Smooth muscle cell (in vitro differentiated cells): ENCODE measurements around the gene CHAD. TPM values are rescaled to one million over a fixed set of nuclear protein-coding genes. Genes with fewer than 3 reads are reported as not detected.

Experiments
- DNase-seq: peaks from one replicate; lab custom pipeline; 2025; ENCODE audit not compliant: unreplicated experiment; lab: John Stamatoyannopoulos, UW
- H2AFZ ChIP-seq: fragments of 200-600 bp; sonication (generic); 2 replicates; pipeline ENCODE4 v1.6.0; 2016; ENCODE audit warnings: antibody characterized with exemption, low read depth, mild to moderate bottlenecking
- H3F3A ChIP-seq: fragments of 200-600 bp; sonication (generic); 2 replicates; pipeline ENCODE4 v1.6.0; 2017; ENCODE audit warnings: antibody characterized with exemption, low read depth
- H3K27ac ChIP-seq: fragments of 200-600 bp; sonication (generic); 2 replicates; pipeline ENCODE4 v1.5.1; 2016; ENCODE audit warnings: low read depth, mild to moderate bottlenecking
- H3K27me3 ChIP-seq: fragments of 200-600 bp; sonication (generic); 2 replicates; pipeline ENCODE4 v1.6.1; 2016; ENCODE audit warnings: low read depth, mild to moderate bottlenecking
- H3K36me3 ChIP-seq: fragments of 200-600 bp; sonication (generic); 2 replicates; pipeline ENCODE4 v1.5.1; 2016; ENCODE audit warnings: low read depth
- H3K4me1 ChIP-seq: fragments of 200-600 bp; sonication (generic); 2 replicates; pipeline ENCODE4 v1.5.1; 2016; ENCODE audit warnings: low read depth
- H3K4me2 ChIP-seq: fragments of 200-600 bp; sonication (generic); 2 replicates; pipeline ENCODE4 v1.6.0; 2016; ENCODE audit warnings: mild to moderate bottlenecking
- H3K4me3 ChIP-seq: fragments of 200-600 bp; sonication (generic); 2 replicates; pipeline ENCODE4 v1.5.1; 2016; ENCODE audit warnings: mild to moderate bottlenecking
- H3K79me2 ChIP-seq: fragments of 200-600 bp; sonication (generic); 2 replicates; pipeline ENCODE4 v1.6.0; 2016; ENCODE audit warnings: low read depth, mild to moderate bottlenecking
- H3K9ac ChIP-seq: fragments of 200-600 bp; sonication (generic); 2 replicates; pipeline ENCODE4 v1.6.0; 2016; ENCODE audit warnings: low read depth
- H3K9me3 ChIP-seq: fragments of 200-600 bp; sonication (generic); replicated peaks from 2 replicates; pipeline ENCODE4 v1.5.1; 2016; ENCODE audit warnings: low read depth
- H4K20me1 ChIP-seq: fragments of 200-600 bp; sonication (generic); 2 replicates; pipeline ENCODE4 v1.6.0; 2016; ENCODE audit warnings: low read depth
- CTCF ChIP-seq: fragments of 200-600 bp; sonication (generic); IDR thresholded peaks from 2 replicates; pipeline ENCODE4 v1.5.1; 2017; ENCODE audit warnings: borderline replicate concordance, mild to moderate bottlenecking, antibody characterized with exemption; ENCODE audit not compliant: insufficient read depth, poor library complexity, severe bottlenecking
- WGBS: methylation state at CpG from one replicate; pipeline ENCODE4 v1.1.7; 2016; ENCODE audit warnings: low lambda C conversion rate; 5-methylcytosine and 5-hydroxymethylcytosine counted together
- polyA plus RNA-seq: library from polyadenylated mRNA; unstranded; fragments of >200 nt; fragmentation: Nextera tagmentation; extraction: Ambion mirVana; gene quantifications from 2 replicates; pipeline ENCODE4 v1.2.1, GENCODE V29; 2016
- total RNA-seq: library from RNA; depleted of rRNA; stranded (reverse); fragments of >200 nt; gene quantifications from 2 replicates; pipeline ENCODE4 v1.2.3, GENCODE V29; 2014

The CHAD gene
- total and polyA plus RNA-seq, 2 experiments from 2014 or later, result 0.43 TPM; not detected in 1

DNA sequence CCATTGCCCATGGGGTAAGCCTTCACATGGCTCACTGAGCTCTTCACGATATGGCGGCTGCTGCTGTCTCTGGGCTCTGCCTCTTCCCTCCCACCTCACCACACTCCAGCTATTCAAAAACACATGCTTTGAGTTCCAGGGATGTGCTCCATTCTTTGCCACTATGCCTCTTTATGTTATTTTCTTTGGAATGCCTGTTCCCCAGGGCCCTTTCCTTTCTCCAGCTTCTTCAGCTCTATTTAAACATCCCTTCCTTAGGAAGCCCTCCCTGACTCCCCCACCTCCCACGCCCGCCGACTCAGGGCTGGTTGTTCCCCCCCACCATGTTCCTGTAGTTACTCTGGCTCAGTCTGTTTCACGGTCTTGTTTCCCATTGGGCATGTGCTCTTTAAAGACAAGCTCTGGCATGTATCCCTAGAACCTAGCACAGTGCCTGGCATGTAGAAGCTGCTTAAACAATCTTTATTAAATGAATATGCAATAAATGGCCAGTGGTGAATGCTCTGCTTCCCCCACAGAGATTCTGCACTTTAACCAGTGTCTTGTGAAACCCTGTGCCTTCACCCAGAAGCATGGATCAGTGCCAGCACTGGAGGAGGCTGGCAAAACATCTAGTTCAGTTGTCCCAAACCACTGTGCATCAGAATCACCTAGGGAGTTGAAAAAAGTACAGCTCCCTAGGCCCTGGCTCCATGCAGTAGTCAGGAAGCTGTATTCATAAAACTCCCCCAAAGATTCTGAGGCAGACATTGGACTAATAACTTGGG, 46.4 kb upstream of the CHAD start:
- Histone ChIP-seq H3K9ac (no peak overlapping the region), H2AFZ (no peak overlapping the region), H3K4me1 (peaks cover 6% of the 10 kb centered on the region), H4K20me1 (no peaks in the 10 kb centered on the region), H3K27ac (no peak overlapping the region), H3K27me3 (no peaks in the 10 kb centered on the region), H3K4me2 (no peak overlapping the region), H3K9me3 (no peaks in the 10 kb centered on the region), H3K36me3 (no peaks in the 10 kb centered on the region), H3K79me2 (no peaks in the 10 kb centered on the region), H3F3A (no peaks in the 10 kb centered on the region), H3K4me3 (no peak overlapping the region)
- WGBS, result 75% methylated on average over 6 of the region's 6 CpGs
- no peak for DNase-seq
- TF ChIP-seq CTCF, result no peak

DNA sequence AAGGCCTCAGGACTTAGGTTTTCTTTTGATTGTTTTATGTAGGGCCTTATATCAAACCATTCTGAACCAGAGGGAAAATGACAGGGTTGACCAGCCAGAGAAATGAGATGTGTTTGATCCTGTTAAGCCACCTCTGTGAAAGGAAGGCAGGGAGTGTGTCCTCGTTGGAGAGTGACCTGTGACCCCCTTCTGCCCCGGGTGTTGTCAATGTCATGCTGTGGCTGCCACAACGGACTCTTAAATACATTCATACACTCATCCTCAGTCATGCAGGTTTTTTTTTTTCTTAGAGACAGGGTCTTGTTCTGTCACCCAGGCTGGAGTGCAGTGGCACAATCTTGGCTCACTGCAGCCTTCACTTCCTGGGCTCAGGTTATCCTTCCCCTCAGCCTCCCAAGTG, 45.7 kb upstream of the CHAD start:
- 81% methylated on average over 3 of the region's 3 CpGs for WGBS
- no peaks in the 10 kb centered on the region for H3K79me2 ChIP-seq
- H3K9me3 ChIP-seq, result no peaks in the 10 kb centered on the region
- no peaks in the 10 kb centered on the region for H3K27me3 ChIP-seq
- no peak overlapping the region for H3K4me2 ChIP-seq
- H3K4me3 ChIP-seq, result no peak overlapping the region
- no peaks in the 10 kb centered on the region for H3K36me3 ChIP-seq
- no peak overlapping the region for H3K27ac ChIP-seq
- H3K9ac ChIP-seq, result no peak overlapping the region
- peaks cover 6% of the 10 kb centered on the region for H3K4me1 ChIP-seq
- no peak for TF ChIP-seq CTCF
- no peak for DNase-seq
- H4K20me1 ChIP-seq, result no peaks in the 10 kb centered on the region
- H2AFZ ChIP-seq, result no peak overlapping the region
- peaks cover 6% of the 10 kb centered on the region for H3F3A ChIP-seq

GRCh38 chr17:50513495-50513894, 44.8 kb upstream of the CHAD start:
- Histone ChIP-seq H3K9me3 (no peaks in the 10 kb centered on the region), H3K36me3 (no peaks in the 10 kb centered on the region), H2AFZ (no peak overlapping the region), H3K4me3 (no peak overlapping the region), H3K4me1 (peaks cover 14% of the 10 kb centered on the region), H3K27me3 (no peaks in the 10 kb centered on the region), H3K9ac (no peak overlapping the region), H3F3A (peaks cover 13% of the 10 kb centered on the region), H3K27ac (no peak overlapping the region), H4K20me1 (no peaks in the 10 kb centered on the region), H3K4me2 (no peak overlapping the region), H3K79me2 (no peaks in the 10 kb centered on the region)
- no peak for DNase-seq
- 91% methylated on average over 4 of the region's 4 CpGs for WGBS
- TF ChIP-seq CTCF, result no peak

- peaks cover 13% of the 10 kb centered on the region for H3F3A ChIP-seq
- no peak for DNase-seq
- H3K4me2 ChIP-seq, result peak overlapping the region; percentile 23
- H3K27me3 ChIP-seq, result no peaks in the 10 kb centered on the region
- no peaks in the 10 kb centered on the region for H3K36me3 ChIP-seq
- H3K4me1 ChIP-seq, result peaks cover 20% of the 10 kb centered on the region
- TF ChIP-seq CTCF, result no peak
- 37% methylated on average over 3 of the region's 3 CpGs for WGBS
- H3K9me3 ChIP-seq, result no peaks in the 10 kb centered on the region
- H2AFZ ChIP-seq, result no peak overlapping the region
- no peaks in the 10 kb centered on the region for H4K20me1 ChIP-seq
- H3K4me3 ChIP-seq, result no peak overlapping the region
- no peaks in the 10 kb centered on the region for H3K79me2 ChIP-seq
- no peak overlapping the region for H3K9ac ChIP-seq
- H3K27ac ChIP-seq, result peak overlapping the region; percentile 67
Observed at GRCh38 chr17:50511058-50511457, 42.4 kb upstream of the CHAD start.
